AG04449 (cell line): Measurements from ENCODE around the gene SLC16A3.

Experiments used
- CTCF ChIA-PET: fragments of 350-600 bp; formaldehyde crosslinking; extraction: SDS; loops from one replicate; lab custom pipeline; 2021; ENCODE audit warnings: antibody characterized with exemption; lab: Yijun Ruan, JAX
- POLR2A ChIA-PET: fragments of 400-600, 350-600 bp; formaldehyde crosslinking; extraction: SDS; loops from one replicate; lab custom pipeline; 2020; ENCODE audit warnings: antibody characterized with exemption, inconsistent platforms; lab: Yijun Ruan, JAX
- DNase-seq: peaks from one replicate; pipeline ENCODE4 v3.0.0-alpha.2; 2010; ENCODE audit warnings: low read depth, low spot score
- H3K4me3 ChIP-seq: 2 replicates; pipeline ENCODE4 v1.5.1; 2011; ENCODE audit warnings: low read depth, mild to moderate bottlenecking, control low read depth, low read length
- TF ChIP-seq, protein P1 (sequence below): IDR thresholded peaks from one replicate; pipeline ENCODE4 v1.5.1; 2011; ENCODE audit warnings: mild to moderate bottlenecking, moderate library complexity, low read length, control low read depth, inconsistent platforms; ENCODE audit not compliant: insufficient read depth; ENCODE audit errors: missing control alignments

The SLC16A3 gene

DNA sequence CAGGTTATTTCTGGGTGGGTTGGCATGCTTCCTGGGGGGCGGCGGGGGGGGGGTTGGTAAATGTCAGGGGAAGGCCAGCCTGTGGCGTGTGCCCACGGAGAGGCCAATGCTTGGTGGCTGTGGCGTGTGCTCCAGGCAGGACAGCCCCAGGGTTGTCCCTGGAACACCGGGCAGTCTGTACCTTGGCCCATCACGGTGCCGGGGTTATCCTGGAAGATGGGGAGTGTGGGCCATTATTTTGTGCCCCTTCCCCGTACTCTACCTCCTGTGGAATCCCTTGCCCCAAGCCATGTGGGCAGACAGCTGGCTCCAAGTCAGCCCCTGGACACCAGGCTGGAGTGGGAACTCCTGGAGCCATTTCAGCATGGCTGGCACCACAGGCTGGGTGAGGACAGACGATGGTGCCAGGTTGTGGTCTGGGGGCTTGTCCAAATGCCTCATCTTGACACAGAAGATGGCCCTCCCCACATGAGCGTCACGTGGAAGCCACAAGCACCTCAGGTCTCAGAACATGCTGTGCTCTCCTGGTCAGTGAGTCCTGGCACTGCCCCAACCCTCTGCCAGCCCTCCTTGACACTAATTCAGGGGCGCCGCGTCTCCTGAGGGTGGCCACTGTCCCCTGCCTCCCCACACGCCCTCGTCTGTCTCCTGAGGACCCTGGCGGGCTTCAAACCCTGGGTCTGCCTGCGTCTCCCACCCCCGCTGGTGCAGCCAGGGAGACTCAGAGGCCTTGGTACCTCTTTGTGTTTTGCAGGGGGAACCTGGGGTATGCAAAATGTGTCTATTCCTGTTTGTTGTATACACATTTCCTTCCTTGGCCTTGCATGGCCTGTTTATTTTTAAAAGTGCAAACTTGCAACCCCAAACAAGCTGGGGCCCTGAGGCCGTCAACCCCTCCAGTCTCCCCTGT lies 4.3 kb downstream of the SLC16A3 start:
- POLR2A ChIA-PET: interaction anchor here (1.5 to 4.6 kb wide), 2 partner anchors 10 kb away, joined by 7 to 51 read pairs; no protein-coding TSS in a partner anchor
- H3K4me3 ChIP-seq: 0 out of 2 replicates have a peak overlapping the region, but pooled peaks have one; percentile 3
- no peak for DNase-seq

DNA sequence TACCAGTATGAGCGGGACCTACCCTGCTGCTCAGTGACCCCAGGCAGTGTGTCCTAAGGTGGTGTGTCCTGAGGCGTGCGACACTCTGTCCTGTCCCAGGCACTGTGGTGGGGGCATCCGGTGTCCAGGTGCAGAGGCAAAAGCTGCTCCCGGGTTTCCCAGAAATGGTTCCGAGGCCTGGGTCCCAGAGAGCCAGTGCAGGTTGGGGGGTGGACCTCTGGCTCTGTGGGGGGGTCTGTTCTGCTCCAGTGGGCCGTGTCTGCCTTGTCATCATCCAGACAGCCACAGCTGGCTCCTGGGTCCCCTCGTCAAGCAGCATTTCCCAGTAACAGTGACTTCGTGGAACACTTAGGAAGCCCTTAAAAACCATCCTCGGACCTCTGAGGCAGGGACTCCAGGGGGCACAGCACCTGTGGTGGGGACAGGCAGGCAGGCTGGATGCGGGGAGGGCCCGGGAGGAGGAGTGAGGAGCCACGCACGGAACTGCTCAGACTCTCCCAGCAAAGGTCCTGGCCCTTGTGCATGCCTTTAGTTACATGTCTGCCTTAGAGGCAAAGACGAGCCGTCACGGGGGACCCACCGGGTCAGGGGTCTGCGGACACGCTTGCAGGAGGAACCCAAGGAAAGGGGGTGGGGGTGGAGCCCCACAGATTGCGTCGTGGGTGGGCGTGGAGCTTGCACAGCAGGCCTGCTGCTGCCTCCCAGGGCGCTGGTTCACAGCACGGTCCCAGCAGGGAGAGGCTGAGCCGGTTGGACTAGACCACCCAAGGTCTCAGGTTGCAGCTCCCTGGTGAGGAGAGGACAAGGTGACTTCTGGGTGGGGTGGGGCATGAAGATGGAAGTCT lies 5.6 kb downstream of the SLC16A3 start:
- ChIA-PET POLR2A (interaction anchor here (1.5 kb wide), 1 partner anchor 8 kb away, joined by 7 read pairs; no protein-coding TSS in a partner anchor), CTCF (interaction anchor here (1.4 to 10.9 kb wide), 6 partner anchors 8 to 39 kb away, joined by 3 to 95 read pairs (median 4); no protein-coding TSS in a partner anchor)
- no peak overlapping the region for H3K4me3 ChIP-seq
- TF ChIP-seq, protein P1, sequence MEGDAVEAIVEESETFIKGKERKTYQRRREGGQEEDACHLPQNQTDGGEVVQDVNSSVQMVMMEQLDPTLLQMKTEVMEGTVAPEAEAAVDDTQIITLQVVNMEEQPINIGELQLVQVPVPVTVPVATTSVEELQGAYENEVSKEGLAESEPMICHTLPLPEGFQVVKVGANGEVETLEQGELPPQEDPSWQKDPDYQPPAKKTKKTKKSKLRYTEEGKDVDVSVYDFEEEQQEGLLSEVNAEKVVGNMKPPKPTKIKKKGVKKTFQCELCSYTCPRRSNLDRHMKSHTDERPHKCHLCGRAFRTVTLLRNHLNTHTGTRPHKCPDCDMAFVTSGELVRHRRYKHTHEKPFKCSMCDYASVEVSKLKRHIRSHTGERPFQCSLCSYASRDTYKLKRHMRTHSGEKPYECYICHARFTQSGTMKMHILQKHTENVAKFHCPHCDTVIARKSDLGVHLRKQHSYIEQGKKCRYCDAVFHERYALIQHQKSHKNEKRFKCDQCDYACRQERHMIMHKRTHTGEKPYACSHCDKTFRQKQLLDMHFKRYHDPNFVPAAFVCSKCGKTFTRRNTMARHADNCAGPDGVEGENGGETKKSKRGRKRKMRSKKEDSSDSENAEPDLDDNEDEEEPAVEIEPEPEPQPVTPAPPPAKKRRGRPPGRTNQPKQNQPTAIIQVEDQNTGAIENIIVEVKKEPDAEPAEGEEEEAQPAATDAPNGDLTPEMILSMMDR: no peak
- DNase-seq: no peak

More for the DNA sequence above, 4.3 kb downstream of the SLC16A3 start:
- CTCF ChIA-PET: interaction anchor here (1.5 kb wide), 1 partner anchor 9 kb away, joined by 4 read pairs; no protein-coding TSS in a partner anchor
- TF ChIP-seq, protein P1: no peak

DNA sequence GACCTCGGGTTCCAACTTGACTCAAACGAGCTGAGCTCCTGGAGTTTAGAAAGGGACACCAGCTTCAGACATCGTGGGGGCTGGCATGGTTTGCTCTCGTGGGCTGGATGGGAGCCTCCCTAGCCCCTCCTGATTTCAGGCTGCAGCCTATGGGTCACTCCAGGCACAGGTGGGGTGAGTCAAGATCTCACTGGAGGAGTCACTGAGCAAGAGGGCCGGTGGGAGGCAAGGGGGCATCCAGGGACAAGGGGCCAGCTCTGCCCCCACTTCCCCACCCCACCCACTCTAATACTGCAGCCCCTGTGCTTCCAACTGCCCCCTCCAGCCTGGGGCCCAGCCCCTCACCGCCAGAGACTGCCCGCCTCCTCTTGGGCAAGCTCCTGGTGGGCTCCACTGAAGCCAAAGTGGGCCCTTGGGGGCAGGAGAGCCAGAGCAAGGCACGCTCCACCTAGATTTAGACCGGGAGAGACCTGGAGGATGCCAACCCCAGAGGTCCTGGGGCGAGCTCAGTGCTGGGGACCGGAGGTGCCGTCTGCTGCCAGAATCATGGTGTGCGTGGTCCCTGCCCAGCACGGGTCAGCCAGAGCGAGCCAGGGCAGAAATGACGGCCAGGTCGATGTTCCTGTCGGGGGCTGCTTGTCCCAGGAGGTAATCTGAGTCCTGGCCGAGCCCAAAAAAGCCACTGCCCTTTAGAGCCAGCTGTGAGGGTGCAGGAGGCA lies 6.4 kb downstream of the SLC16A3 start:
- no peak for DNase-seq
- TF ChIP-seq, protein P1: no peak
- CTCF ChIA-PET: interaction anchor here (0.6 to 10.9 kb wide), 7 partner anchors 9 to 40 kb away, joined by 3 to 95 read pairs (median 3); no protein-coding TSS in a partner anchor
- POLR2A ChIA-PET: no interaction called here
- H3K4me3 ChIP-seq: no peak overlapping the region

DNA sequence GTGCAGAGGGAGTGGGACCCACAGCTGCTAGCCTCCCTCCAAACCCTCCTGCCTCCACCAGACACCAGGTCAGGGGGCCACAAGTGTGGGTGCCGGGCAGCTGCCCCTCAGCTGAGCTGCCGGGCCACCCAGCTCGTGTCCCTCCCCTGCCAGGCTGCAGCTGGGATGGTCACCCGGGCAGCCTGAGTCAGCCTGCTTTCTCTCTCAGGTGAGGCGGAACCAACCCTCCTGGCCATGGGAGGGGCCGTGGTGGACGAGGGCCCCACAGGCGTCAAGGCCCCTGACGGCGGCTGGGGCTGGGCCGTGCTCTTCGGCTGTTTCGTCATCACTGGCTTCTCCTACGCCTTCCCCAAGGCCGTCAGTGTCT lies 6.9 kb downstream of the SLC16A3 start:
- ChIA-PET POLR2A (no interaction called here), CTCF (interaction anchor here (0.6 to 10.9 kb wide), 9 partner anchors 9 to 86 kb away, joined by 3 to 95 read pairs (median 3); no protein-coding TSS in a partner anchor)
- H3K4me3 ChIP-seq: no peak overlapping the region
- TF ChIP-seq, protein P1: no peak
- no peak for DNase-seq

DNA sequence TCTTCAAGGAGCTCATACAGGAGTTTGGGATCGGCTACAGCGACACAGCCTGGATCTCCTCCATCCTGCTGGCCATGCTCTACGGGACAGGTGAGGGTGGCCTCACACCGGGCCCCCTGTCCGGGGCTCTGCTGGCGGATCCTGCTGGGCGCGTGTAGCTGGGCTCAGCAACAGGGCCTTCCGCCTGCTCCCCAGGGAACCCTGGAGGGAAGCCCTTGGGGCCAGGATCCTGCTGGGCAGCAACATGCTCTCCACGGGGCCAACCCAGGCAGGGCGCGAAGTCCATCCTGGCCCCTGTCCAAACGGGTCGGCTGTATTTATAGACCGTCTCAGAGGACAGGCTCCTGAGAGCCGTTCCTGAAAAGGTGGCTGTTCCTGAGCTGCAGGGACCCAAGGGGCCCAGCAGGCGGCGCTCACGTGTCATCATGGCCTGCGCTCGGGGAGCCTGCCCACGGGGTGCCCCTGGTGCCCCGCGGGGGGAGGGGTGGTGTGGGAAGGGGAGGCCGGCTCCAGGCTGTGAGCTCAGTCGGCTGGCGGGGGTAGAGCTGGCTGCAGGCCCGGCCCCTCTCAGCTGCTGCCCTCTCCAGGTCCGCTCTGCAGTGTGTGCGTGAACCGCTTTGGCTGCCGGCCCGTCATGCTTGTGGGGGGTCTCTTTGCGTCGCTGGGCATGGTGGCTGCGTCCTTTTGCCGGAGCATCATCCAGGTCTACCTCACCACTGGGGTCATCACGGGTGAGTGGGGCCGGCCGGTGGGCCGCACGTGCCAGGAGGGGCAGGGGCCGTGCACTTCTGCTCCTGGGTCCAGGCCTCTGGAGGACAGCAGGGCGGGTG lies 7.5 kb downstream of the SLC16A3 start:
- ChIA-PET POLR2A (no interaction called here), CTCF (interaction anchor here (0.6 to 10.9 kb wide), 15 partner anchors 9 to 206 kb away, joined by 3 to 95 read pairs (median 3); no protein-coding TSS in a partner anchor)
- H3K4me3 ChIP-seq: no peak overlapping the region
- no peak for DNase-seq
- TF ChIP-seq, protein P1: peak; percentile 76
